Smooth muscle cell (in vitro differentiated cells): ENCODE results near the gene RSAD1. TPM values are rescaled to one million over a fixed set of nuclear protein-coding genes. Genes with fewer than 3 reads are reported as not detected.
A peak's percentile ranks its signal among the peaks of the same experiment; 100 is the strongest.

Experiments
- DNase-seq: peaks from one replicate; lab custom pipeline; 2025; ENCODE audit not compliant: unreplicated experiment; lab: John Stamatoyannopoulos, UW
- H2AFZ ChIP-seq: fragments of 200-600 bp; sonication (generic); 2 replicates; pipeline ENCODE4 v1.6.0; 2016; ENCODE audit warnings: antibody characterized with exemption, low read depth, mild to moderate bottlenecking
- H3F3A ChIP-seq: fragments of 200-600 bp; sonication (generic); 2 replicates; pipeline ENCODE4 v1.6.0; 2017; ENCODE audit warnings: antibody characterized with exemption, low read depth
- H3K27ac ChIP-seq: fragments of 200-600 bp; sonication (generic); 2 replicates; pipeline ENCODE4 v1.5.1; 2016; ENCODE audit warnings: low read depth, mild to moderate bottlenecking
- H3K27me3 ChIP-seq: fragments of 200-600 bp; sonication (generic); 2 replicates; pipeline ENCODE4 v1.6.1; 2016; ENCODE audit warnings: low read depth, mild to moderate bottlenecking
- H3K36me3 ChIP-seq: fragments of 200-600 bp; sonication (generic); 2 replicates; pipeline ENCODE4 v1.5.1; 2016; ENCODE audit warnings: low read depth
- H3K4me1 ChIP-seq: fragments of 200-600 bp; sonication (generic); 2 replicates; pipeline ENCODE4 v1.5.1; 2016; ENCODE audit warnings: low read depth
- H3K4me2 ChIP-seq: fragments of 200-600 bp; sonication (generic); 2 replicates; pipeline ENCODE4 v1.6.0; 2016; ENCODE audit warnings: mild to moderate bottlenecking
- H3K4me3 ChIP-seq: fragments of 200-600 bp; sonication (generic); 2 replicates; pipeline ENCODE4 v1.5.1; 2016; ENCODE audit warnings: mild to moderate bottlenecking
- H3K79me2 ChIP-seq: fragments of 200-600 bp; sonication (generic); 2 replicates; pipeline ENCODE4 v1.6.0; 2016; ENCODE audit warnings: low read depth, mild to moderate bottlenecking
- H3K9ac ChIP-seq: fragments of 200-600 bp; sonication (generic); 2 replicates; pipeline ENCODE4 v1.6.0; 2016; ENCODE audit warnings: low read depth
- H3K9me3 ChIP-seq: fragments of 200-600 bp; sonication (generic); replicated peaks from 2 replicates; pipeline ENCODE4 v1.5.1; 2016; ENCODE audit warnings: low read depth
- H4K20me1 ChIP-seq: fragments of 200-600 bp; sonication (generic); 2 replicates; pipeline ENCODE4 v1.6.0; 2016; ENCODE audit warnings: low read depth
- WGBS: methylation state at CpG from one replicate; pipeline ENCODE4 v1.1.7; 2016; ENCODE audit warnings: low lambda C conversion rate; 5-methylcytosine and 5-hydroxymethylcytosine counted together
- polyA plus RNA-seq: library from polyadenylated mRNA; unstranded; fragments of >200 nt; fragmentation: Nextera tagmentation; extraction: Ambion mirVana; gene quantifications from 2 replicates; pipeline ENCODE4 v1.2.1, GENCODE V29; 2016
- total RNA-seq: library from RNA; depleted of rRNA; stranded (reverse); fragments of >200 nt; gene quantifications from 2 replicates; pipeline ENCODE4 v1.2.3, GENCODE V29; 2014
- TF ChIP-seq, protein P1 (sequence below): fragments of 200-600 bp; sonication (generic); IDR thresholded peaks from 2 replicates; pipeline ENCODE4 v1.5.1; 2017; ENCODE audit warnings: borderline replicate concordance, mild to moderate bottlenecking, antibody characterized with exemption; ENCODE audit not compliant: insufficient read depth, poor library complexity, severe bottlenecking

The RSAD1 gene
- total and polyA plus RNA-seq, 2 experiments from 2014 or later: 11.4 to 21.1 TPM

DNA sequence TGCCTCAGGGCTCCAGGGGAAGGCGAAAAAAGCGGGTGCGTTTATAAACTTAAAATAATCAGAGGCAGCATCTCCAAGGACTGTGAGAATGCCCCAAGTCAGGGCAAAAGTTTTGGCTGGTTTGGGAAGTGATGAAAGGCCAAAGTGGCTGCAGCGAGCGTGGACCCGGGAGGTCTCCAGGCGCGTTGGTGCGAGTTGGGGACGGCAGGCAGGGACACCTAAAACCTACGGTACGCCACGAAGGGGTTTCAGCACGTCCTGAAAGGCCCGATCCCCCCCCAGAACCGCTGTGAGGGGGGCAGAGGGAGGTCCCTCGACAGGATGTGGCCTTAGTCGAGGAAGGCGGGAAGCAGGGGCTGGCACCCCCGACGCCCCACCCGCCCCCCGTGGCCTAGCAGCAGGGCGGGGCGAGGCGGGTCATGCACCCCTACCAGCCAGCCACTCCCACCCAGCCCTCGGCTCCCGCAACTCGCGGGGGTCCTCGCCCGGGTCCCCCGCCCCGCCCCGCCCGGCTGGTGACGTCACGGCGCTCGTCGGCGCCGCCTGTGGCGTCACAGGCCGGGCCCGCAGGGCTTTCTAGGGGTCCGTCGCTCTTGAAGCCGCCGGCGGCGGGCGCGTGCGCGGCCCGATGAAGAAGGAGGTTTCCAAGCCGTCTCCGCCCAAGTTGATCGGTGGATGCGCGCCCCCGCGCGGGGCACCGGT lies 29.4 kb downstream of the RSAD1 start, which contains the start of gene MYCBPAP:
MYCBPAP (plus strand) TSS at position 569 of the 702 bp plus-strand sequence. CDS start 236 bp downstream, outside the sequence.
- Histone ChIP-seq H3K4me1 (peaks cover 25% of the 10 kb centered on the region), H3K27me3 (no peaks in the 10 kb centered on the region), H3K9me3 (no peaks in the 10 kb centered on the region), H3K9ac (peak within 1 kb of the TSS; percentile 78), H3K79me2 (no peaks in the 10 kb centered on the region), H4K20me1 (no peaks in the 10 kb centered on the region), H3K36me3 (no peaks in the 10 kb centered on the region), H3K27ac (peak within 1 kb of the TSS; percentile 59), H3K4me3 (peak within 1 kb of the TSS; percentile 65), H2AFZ (peak within 1 kb of the TSS; percentile 96), H3F3A (peaks cover 13% of the 10 kb centered on the region), H3K4me2 (peak within 1 kb of the TSS; percentile 89)
- 13% methylated on average over 42 of the region's 66 CpGs for WGBS
- DNase-seq: peak; percentile 55
- TF ChIP-seq, protein P1, sequence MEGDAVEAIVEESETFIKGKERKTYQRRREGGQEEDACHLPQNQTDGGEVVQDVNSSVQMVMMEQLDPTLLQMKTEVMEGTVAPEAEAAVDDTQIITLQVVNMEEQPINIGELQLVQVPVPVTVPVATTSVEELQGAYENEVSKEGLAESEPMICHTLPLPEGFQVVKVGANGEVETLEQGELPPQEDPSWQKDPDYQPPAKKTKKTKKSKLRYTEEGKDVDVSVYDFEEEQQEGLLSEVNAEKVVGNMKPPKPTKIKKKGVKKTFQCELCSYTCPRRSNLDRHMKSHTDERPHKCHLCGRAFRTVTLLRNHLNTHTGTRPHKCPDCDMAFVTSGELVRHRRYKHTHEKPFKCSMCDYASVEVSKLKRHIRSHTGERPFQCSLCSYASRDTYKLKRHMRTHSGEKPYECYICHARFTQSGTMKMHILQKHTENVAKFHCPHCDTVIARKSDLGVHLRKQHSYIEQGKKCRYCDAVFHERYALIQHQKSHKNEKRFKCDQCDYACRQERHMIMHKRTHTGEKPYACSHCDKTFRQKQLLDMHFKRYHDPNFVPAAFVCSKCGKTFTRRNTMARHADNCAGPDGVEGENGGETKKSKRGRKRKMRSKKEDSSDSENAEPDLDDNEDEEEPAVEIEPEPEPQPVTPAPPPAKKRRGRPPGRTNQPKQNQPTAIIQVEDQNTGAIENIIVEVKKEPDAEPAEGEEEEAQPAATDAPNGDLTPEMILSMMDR: no peak

DNA sequence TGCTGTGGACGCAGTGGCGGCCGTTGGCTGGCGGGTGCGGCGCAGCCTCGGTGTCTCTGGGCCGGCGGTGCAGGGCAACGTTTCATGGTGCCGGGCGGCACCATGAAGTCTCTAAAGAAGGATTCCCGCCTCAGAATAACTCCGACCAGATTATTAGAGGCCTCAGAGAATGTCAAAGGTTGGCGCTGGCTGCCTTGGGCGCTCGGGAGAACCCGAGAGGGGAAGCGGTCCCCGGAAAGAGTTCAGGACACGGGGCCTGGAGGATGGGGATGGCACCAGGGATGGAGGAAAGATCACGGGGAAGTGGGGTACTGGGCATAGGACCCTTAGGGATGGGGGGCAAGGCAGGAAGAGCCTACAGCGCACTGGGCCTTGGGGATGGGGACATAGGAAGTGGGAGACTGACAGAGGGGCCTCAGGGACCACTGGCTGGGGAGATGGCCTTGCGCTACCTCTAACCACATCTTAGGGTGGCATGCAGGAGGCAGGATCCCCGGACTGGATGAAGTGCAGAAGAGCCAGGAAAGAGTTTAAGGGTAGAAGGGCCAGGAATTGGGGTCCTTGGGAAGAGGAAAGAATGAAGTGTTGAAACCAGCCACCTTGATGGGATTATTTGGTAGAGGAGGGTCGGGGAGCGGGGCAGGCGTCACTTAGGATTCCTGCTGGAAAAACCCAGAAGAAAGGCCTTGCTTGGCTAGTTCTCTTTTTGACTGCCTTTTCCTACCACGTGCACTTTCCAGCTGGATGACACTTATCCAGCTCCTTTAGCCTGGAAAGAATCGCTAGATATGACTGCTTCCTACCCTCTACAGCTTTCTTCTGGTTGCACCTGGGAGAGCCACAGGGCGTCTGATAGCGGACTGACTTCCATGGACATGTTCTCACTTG lies 30.2 kb downstream of the RSAD1 start:
- peak overlapping the region; percentile 78 for H3K9ac ChIP-seq
- H3K27ac ChIP-seq: peak overlapping the region; percentile 59
- no peaks in the 10 kb centered on the region for H3K79me2 ChIP-seq
- peak overlapping the region; percentile 89 for H3K4me2 ChIP-seq
- 29% methylated on average over 32 of the region's 32 CpGs for WGBS
- no peaks in the 10 kb centered on the region for H3K9me3 ChIP-seq
- H2AFZ ChIP-seq: peak overlapping the region; percentile 96
- H3K4me1 ChIP-seq: peaks cover 18% of the 10 kb centered on the region
- no peaks in the 10 kb centered on the region for H3K27me3 ChIP-seq
- no peaks in the 10 kb centered on the region for H3K36me3 ChIP-seq
- peaks cover 13% of the 10 kb centered on the region for H3F3A ChIP-seq
- H4K20me1 ChIP-seq: no peaks in the 10 kb centered on the region
- no peak for DNase-seq
- H3K4me3 ChIP-seq: peak overlapping the region; percentile 65
- TF ChIP-seq, protein P1: no peak

- peaks cover 13% of the 10 kb centered on the region for H3F3A ChIP-seq
- H3K79me2 ChIP-seq: no peaks in the 10 kb centered on the region
- WGBS: 37% methylated on average over 3 of the region's 3 CpGs
- no peaks in the 10 kb centered on the region for H3K36me3 ChIP-seq
- peak overlapping the region; percentile 23 for H3K4me2 ChIP-seq
- no peaks in the 10 kb centered on the region for H3K9me3 ChIP-seq
- no peak overlapping the region for H3K9ac ChIP-seq
- no peak overlapping the region for H2AFZ ChIP-seq
- H3K4me1 ChIP-seq: peaks cover 20% of the 10 kb centered on the region
- TF ChIP-seq, protein P1: no peak
- H3K27ac ChIP-seq: peak overlapping the region; percentile 67
- no peaks in the 10 kb centered on the region for H3K27me3 ChIP-seq
- no peak overlapping the region for H3K4me3 ChIP-seq
- H4K20me1 ChIP-seq: no peaks in the 10 kb centered on the region
- no peak for DNase-seq
Measured at GRCh38 chr17:50511058-50511457, 32.4 kb downstream of the RSAD1 start.
